ENCODE data around the gene SMURF2.

The SMURF2 gene

DNA sequence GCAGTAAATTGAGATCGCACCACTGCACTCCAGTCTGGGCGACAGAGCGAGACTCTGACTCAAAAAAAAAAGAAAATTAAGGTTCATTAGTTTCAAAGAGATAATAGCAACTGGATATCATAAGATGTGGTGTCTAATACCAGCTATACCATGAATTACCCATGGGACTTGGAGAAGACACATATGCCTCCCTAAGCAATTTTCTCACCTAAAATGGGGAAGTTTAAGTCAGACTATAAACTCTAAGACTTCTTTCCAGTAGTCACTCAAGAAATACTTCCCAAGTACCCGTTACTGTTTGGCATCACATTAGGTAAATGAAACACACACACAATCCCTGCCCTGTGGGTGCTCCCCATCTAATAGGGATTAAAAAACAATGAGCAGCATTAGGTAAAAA, 22.6 kb downstream of the SMURF2 start:
- H3K36me3 ChIP-seq = peaks cover 0 to 6% (median 4%) of the 10 kb centered on the region in 3 donors
- intact Hi-C loops (cut with DNase I; ENCODE audit: low total_unique reads) = no loop called here
- TF ChIP-seq, protein P1, sequence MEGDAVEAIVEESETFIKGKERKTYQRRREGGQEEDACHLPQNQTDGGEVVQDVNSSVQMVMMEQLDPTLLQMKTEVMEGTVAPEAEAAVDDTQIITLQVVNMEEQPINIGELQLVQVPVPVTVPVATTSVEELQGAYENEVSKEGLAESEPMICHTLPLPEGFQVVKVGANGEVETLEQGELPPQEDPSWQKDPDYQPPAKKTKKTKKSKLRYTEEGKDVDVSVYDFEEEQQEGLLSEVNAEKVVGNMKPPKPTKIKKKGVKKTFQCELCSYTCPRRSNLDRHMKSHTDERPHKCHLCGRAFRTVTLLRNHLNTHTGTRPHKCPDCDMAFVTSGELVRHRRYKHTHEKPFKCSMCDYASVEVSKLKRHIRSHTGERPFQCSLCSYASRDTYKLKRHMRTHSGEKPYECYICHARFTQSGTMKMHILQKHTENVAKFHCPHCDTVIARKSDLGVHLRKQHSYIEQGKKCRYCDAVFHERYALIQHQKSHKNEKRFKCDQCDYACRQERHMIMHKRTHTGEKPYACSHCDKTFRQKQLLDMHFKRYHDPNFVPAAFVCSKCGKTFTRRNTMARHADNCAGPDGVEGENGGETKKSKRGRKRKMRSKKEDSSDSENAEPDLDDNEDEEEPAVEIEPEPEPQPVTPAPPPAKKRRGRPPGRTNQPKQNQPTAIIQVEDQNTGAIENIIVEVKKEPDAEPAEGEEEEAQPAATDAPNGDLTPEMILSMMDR (IDR thresholded peaks at IDR 0.05) = no peak
- no peak for DNase-seq
- no peaks in the 10 kb centered on the region for H3K27me3 ChIP-seq
- no peak overlapping the region for H3K4me3 ChIP-seq
- no peaks in the 10 kb centered on the region for H3K9me3 ChIP-seq
- peaks cover 0 to 31% (median 3%) of the 10 kb centered on the region in 4 donors for H3K4me1 ChIP-seq
- no peak overlapping the region for H3K27ac ChIP-seq

DNA sequence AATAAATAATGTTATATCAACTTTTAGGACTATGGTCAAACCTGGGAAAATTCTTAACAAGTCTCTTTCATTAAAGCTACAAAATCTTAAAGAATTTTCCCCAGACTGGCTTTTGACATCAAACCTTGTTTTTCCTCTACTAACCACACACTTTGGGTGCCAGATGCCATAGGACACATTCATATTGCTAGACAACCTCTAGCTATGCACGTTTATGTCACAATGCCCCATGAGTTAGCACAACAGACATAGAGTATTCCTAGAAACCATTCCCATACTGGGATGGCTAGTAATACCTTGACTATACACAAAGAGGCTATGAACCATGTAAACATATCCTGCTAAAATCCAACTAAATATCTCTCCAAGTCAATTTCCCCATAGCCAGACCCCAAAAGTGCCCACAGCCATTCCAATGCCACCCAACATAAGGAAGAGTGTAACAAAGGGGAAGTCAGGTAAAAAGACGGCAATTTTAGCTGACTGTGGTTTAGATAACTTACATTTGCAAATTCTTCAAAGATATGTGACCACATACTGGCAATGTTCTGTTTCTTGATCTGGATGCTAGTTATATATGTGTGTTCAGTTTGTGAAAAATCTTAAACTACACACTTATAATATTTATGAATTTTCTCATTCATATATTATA, 23.4 kb downstream of the SMURF2 start:
- DNase-seq = no peak
- TF ChIP-seq, protein P1 (IDR thresholded peaks at IDR 0.05) = no peak
- Histone ChIP-seq H3K4me1 (peaks cover 0 to 31% (median 3%) of the 10 kb centered on the region in 4 donors), H3K9me3 (no peaks in the 10 kb centered on the region), H3K27me3 (no peaks in the 10 kb centered on the region), H3K4me3 (no peak overlapping the region), H3K27ac (no peak overlapping the region), H3K36me3 (peaks cover 0 to 6% (median 4%) of the 10 kb centered on the region in 3 donors)
- intact Hi-C loops (cut with DNase I; ENCODE audit: low total_unique reads) = no loop called here

DNA sequence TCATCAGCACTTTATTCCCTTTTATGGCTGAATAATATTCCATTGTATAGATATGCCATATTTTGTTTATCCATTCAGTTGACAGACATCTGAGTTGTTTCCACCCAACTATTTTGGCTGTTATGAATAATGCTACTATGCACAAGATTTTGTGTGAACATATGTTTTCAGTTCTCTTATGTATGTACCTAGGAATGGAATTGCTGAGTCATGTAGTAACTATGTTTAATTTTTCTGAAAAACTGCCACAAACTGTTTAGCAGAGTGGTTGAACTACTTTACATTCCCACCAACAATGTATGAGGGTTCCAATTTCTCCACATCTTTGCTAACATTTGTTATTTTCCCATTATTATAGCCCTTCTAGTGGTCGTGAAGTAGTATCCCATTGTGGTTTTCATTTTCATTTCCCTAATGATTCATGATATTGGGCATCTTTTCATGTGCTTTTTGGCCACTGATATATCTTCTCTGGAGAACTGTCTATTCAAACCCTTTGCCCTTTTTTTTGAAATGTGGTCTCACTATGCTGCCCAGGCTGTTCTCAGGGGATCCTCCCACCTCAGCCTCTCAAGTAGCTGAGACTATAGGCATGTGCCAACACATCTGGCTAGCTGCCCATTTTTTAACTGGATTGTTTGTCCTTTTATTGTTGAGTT, 26.3 kb downstream of the SMURF2 start:
- no peak overlapping the region for H3K4me3 ChIP-seq
- no peak for DNase-seq
- no peak overlapping the region for H3K27ac ChIP-seq
- H3K27me3 ChIP-seq = no peaks in the 10 kb centered on the region
- intact Hi-C loops (cut with DNase I; ENCODE audit: low total_unique reads) = no loop called here
- peaks cover 0 to 31% (median 2%) of the 10 kb centered on the region in 4 donors for H3K4me1 ChIP-seq
- H3K36me3 ChIP-seq = peaks cover 0 to 4% (median 0%) of the 10 kb centered on the region in 3 donors
- no peaks in the 10 kb centered on the region for H3K9me3 ChIP-seq
- TF ChIP-seq, protein P1 (IDR thresholded peaks at IDR 0.05) = no peak

DNA sequence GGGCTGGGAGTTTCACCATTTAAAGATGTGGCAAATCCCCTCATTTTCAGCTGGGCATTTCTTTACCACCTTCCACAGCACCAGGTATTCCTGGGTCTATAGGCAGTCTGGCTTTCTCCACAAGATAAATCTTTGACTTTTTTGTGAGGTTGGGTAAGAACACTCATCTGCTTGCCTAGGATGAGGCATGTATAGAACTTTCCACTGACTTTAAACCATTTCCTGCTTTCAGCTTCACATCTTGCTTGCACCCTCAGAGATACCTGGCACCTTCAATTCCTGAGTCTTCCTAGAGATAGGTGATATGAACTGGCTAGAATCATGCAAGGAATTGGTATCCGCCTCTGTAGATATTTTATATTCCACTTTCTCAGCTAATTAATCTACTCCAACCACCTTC, 27.9 kb downstream of the SMURF2 start:
- Histone ChIP-seq H3K36me3 (peaks cover 0 to 4% (median 0%) of the 10 kb centered on the region in 3 donors), H3K27me3 (no peaks in the 10 kb centered on the region), H3K4me3 (no peak overlapping the region), H3K27ac (no peak overlapping the region), H3K9me3 (no peaks in the 10 kb centered on the region), H3K4me1 (peaks cover 0 to 38% (median 5%) of the 10 kb centered on the region in 4 donors)
- intact Hi-C loops (cut with DNase I; ENCODE audit: low total_unique reads) = no loop called here
- TF ChIP-seq, protein P1 (IDR thresholded peaks at IDR 0.05) = no peak
- no peak for DNase-seq

DNA sequence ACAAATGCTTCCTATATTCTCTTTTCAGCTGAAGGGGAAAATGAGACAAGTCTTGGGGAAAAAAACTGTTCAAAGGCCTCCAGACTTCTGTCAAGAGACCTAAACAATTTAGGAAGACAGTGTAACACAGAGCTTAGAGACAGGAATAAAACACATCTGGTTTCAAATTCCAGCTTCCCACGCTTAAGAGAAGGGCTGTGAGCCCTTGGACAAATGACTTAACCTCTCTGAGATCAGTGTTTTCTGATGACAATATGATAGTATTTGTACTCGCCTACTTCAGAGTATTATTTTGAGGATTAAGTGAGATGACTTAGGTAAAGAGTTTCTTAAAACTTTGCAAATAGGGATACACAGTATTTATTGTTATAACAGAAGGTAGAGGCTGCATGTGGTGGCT, 29.5 kb downstream of the SMURF2 start:
- DNase-seq = no peak
- TF ChIP-seq, protein P1 (IDR thresholded peaks at IDR 0.05) = no peak
- Histone ChIP-seq H3K27me3 (no peaks in the 10 kb centered on the region), H3K4me1 (peaks cover 0 to 47% (median 5%) of the 10 kb centered on the region in 4 donors), H3K27ac (no peak overlapping the region), H3K36me3 (no peaks in the 10 kb centered on the region), H3K4me3 (no peak overlapping the region), H3K9me3 (no peaks in the 10 kb centered on the region)
- intact Hi-C loops (cut with DNase I; ENCODE audit: low total_unique reads) = no loop called here

All from tibial artery (tissue), 4 donors.